ENCODE measurements around the gene PCNX2. TPM values are rescaled to one million over a fixed set of nuclear protein-coding genes. Genes with fewer than 3 reads are reported as not detected.

PCNX2 gene
- total RNA-seq, 1 experiment from 2014 or later = 15.0 TPM

GRCh38 chr1:233151861-233152260 is 143.7 kb downstream of the PCNX2 start:
- Histone ChIP-seq H3K36me3 (ENCODE audit: control insufficient read depth, insufficient read depth, low read length) (no peaks in the 10 kb centered on the region), H3K9me3 (no peaks in the 10 kb centered on the region), H3K4me3 (ENCODE audit: low read depth, low read length) (no peak overlapping the region), H3K27me3 (replicated peaks; ENCODE audit: control insufficient read depth, insufficient read depth, low read length) (no peaks in the 10 kb centered on the region), H3K4me1 (no peaks in the 10 kb centered on the region)
- no peaks in the 10 kb centered on the region for H3K9me3 Mint-ChIP-seq (ENCODE audit: unreplicated experiment)
- H3K4me1 Mint-ChIP-seq (ENCODE audit: low read depth, unreplicated experiment) = no peaks in the 10 kb centered on the region
- no TSS peak for BruUV-seq (replicated peaks)
- intact Hi-C loops (cut with micrococcal nuclease; ENCODE audit: unreplicated experiment) = no loop called here
- no peak for TF ChIP-seq CTCF (IDR thresholded peaks at IDR 0.05; ENCODE audit: insufficient read depth in 1 of 2, low read depth in 1 of 2, low read length in 1 of 2, severe bottlenecking in 1 of 2, unreplicated experiment in 1 of 2)
- ChIA-PET POLR2A (no interaction called here), CTCF (no interaction called here)
- H3K27me3 Mint-ChIP-seq (ENCODE audit: insufficient read depth, unreplicated experiment) = no peaks in the 10 kb centered on the region
- no peak overlapping the region for H3K4me3 Mint-ChIP-seq (ENCODE audit: unreplicated experiment)
- no peak for DNase-seq
- no peaks in the 10 kb centered on the region for H3K36me3 Mint-ChIP-seq (ENCODE audit: insufficient read depth, unreplicated experiment)
- H3K27ac Mint-ChIP-seq (ENCODE audit: unreplicated experiment) = no peak overlapping the region

- H3K27ac Mint-ChIP-seq (ENCODE audit: unreplicated experiment) = no peak overlapping the region
- no peaks in the 10 kb centered on the region for H3K9me3 ChIP-seq
- no peak overlapping the region for H3K4me3 ChIP-seq (ENCODE audit: low read depth, low read length)
- no peak for TF ChIP-seq CTCF (IDR thresholded peaks at IDR 0.05; ENCODE audit: insufficient read depth in 1 of 2, low read depth in 1 of 2, low read length in 1 of 2, severe bottlenecking in 1 of 2, unreplicated experiment in 1 of 2)
- H3K27me3 Mint-ChIP-seq (ENCODE audit: insufficient read depth, unreplicated experiment) = no peaks in the 10 kb centered on the region
- no peak overlapping the region for H3K4me3 Mint-ChIP-seq (ENCODE audit: unreplicated experiment)
- H3K27me3 ChIP-seq (replicated peaks; ENCODE audit: control insufficient read depth, insufficient read depth, low read length) = no peaks in the 10 kb centered on the region
- no peak for DNase-seq
- H3K4me1 Mint-ChIP-seq (ENCODE audit: low read depth, unreplicated experiment) = no peaks in the 10 kb centered on the region
- CTCF ChIA-PET = no interaction called here
- BruUV-seq (replicated peaks) = no TSS peak
- POLR2A ChIA-PET = no interaction called here
- no peaks in the 10 kb centered on the region for H3K9me3 Mint-ChIP-seq (ENCODE audit: unreplicated experiment)
- H3K36me3 Mint-ChIP-seq (ENCODE audit: insufficient read depth, unreplicated experiment) = no peaks in the 10 kb centered on the region
- intact Hi-C loops (cut with micrococcal nuclease; ENCODE audit: unreplicated experiment) = no loop called here
- H3K4me1 ChIP-seq = no peaks in the 10 kb centered on the region
- no peaks in the 10 kb centered on the region for H3K36me3 ChIP-seq (ENCODE audit: control insufficient read depth, insufficient read depth, low read length)
These were observed 151.1 kb downstream of the PCNX2 start for GRCh38 chr1:233144434-233144833.

DNA sequence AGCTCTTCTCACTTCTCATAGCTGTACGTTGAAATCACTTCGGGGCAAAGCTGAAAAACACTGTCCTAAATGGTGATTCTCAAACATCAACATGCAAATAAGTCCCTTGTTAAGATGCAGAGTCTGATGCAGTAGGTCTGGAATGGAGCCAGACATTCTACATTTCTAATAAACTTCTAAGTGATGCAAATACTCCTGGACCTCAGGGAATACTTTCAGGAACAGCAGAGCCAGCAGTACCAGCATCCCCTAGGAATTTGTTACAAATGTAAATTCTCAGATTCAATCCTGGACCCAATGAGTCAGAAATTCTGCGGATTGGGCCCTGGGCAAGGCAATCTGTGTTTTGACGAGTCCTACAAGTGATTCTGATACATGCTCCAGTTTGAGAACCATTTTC is 152.3 kb downstream of the PCNX2 start:
- Histone ChIP-seq H3K36me3 (ENCODE audit: control insufficient read depth, insufficient read depth, low read length) (no peaks in the 10 kb centered on the region), H3K4me1 (no peaks in the 10 kb centered on the region), H3K4me3 (ENCODE audit: low read depth, low read length) (no peak overlapping the region), H3K27me3 (replicated peaks; ENCODE audit: control insufficient read depth, insufficient read depth, low read length) (no peaks in the 10 kb centered on the region), H3K9me3 (no peaks in the 10 kb centered on the region)
- DNase-seq = no peak
- H3K9me3 Mint-ChIP-seq (ENCODE audit: unreplicated experiment) = no peaks in the 10 kb centered on the region
- ChIA-PET POLR2A (no interaction called here), CTCF (no interaction called here)
- BruUV-seq (replicated peaks) = no TSS peak
- intact Hi-C loops (cut with micrococcal nuclease; ENCODE audit: unreplicated experiment) = no loop called here
- no peak overlapping the region for H3K4me3 Mint-ChIP-seq (ENCODE audit: unreplicated experiment)
- TF ChIP-seq CTCF (IDR thresholded peaks at IDR 0.05; ENCODE audit: insufficient read depth in 1 of 2, low read depth in 1 of 2, low read length in 1 of 2, severe bottlenecking in 1 of 2, unreplicated experiment in 1 of 2) = no peak
- no peaks in the 10 kb centered on the region for H3K27me3 Mint-ChIP-seq (ENCODE audit: insufficient read depth, unreplicated experiment)
- no peak overlapping the region for H3K27ac Mint-ChIP-seq (ENCODE audit: unreplicated experiment)
- H3K4me1 Mint-ChIP-seq (ENCODE audit: low read depth, unreplicated experiment) = no peaks in the 10 kb centered on the region
- H3K36me3 Mint-ChIP-seq (ENCODE audit: insufficient read depth, unreplicated experiment) = no peaks in the 10 kb centered on the region
